GM23248 (cell line): ENCODE results near the gene CLDN1. TPM values are rescaled to one million over a fixed set of nuclear protein-coding genes. Genes with fewer than 3 reads are reported as not detected.

Experiments used
- DNase-seq: peaks from one replicate; pipeline ENCODE4 v3.0.0-alpha.2; 2015
- H2AFZ ChIP-seq: fragments of 200-600 bp; sonication (generic); 2 replicates; pipeline ENCODE4 v1.6.1; 2016; ENCODE audit warnings: antibody characterized with exemption
- H3F3A ChIP-seq: fragments of 200-600 bp; sonication (generic); 2 replicates; pipeline ENCODE4 v1.6.1; 2016; ENCODE audit warnings: mild to moderate bottlenecking, antibody characterized with exemption, mixed run types; ENCODE audit not compliant: insufficient read depth
- H3K27ac ChIP-seq: fragments of 200-600 bp; sonication (generic); 2 replicates; pipeline ENCODE4 v1.5.1; 2016; ENCODE audit warnings: mild to moderate bottlenecking
- H3K27me3 ChIP-seq: fragments of 200-600 bp; sonication (generic); replicated peaks from 2 replicates; pipeline ENCODE4 v1.6.1; 2016; ENCODE audit warnings: mild to moderate bottlenecking; ENCODE audit not compliant: insufficient read depth
- H3K36me3 ChIP-seq: fragments of 200-600 bp; sonication (generic); 2 replicates; pipeline ENCODE4 v1.6.1; 2016; ENCODE audit warnings: low read depth, mild to moderate bottlenecking
- H3K4me1 ChIP-seq: fragments of 200-600 bp; sonication (generic); 2 replicates; pipeline ENCODE4 v1.6.1; 2016; ENCODE audit warnings: mild to moderate bottlenecking; ENCODE audit not compliant: insufficient read depth
- H3K4me2 ChIP-seq: fragments of 200-600 bp; sonication (generic); one replicate; pipeline ENCODE4 v1.6.1; 2016; ENCODE audit warnings: mild to moderate bottlenecking; ENCODE audit not compliant: unreplicated experiment
- H3K4me3 ChIP-seq: fragments of 200-600 bp; sonication (generic); 2 replicates; pipeline ENCODE4 v1.5.1; 2016; ENCODE audit warnings: mild to moderate bottlenecking
- H3K79me2 ChIP-seq: fragments of 200-600 bp; sonication (generic); 2 replicates; pipeline ENCODE4 v1.6.1; 2016; ENCODE audit warnings: mild to moderate bottlenecking; ENCODE audit not compliant: insufficient read depth
- H3K9ac ChIP-seq: fragments of 200-600 bp; sonication (generic); 2 replicates; pipeline ENCODE4 v1.6.1; 2016; ENCODE audit warnings: mild to moderate bottlenecking
- H3K9me2 ChIP-seq: fragments of 200-600 bp; sonication (generic); 2 replicates; pipeline ENCODE4 v1.6.1; 2016; ENCODE audit warnings: mixed run types, mild to moderate bottlenecking, moderate library complexity; ENCODE audit not compliant: insufficient read depth
- H3K9me3 ChIP-seq: fragments of 200-600 bp; sonication (generic); one replicate; pipeline ENCODE4 v1.6.1; 2017; ENCODE audit warnings: low read depth
- H4K20me1 ChIP-seq: fragments of 200-600 bp; sonication (generic); 2 replicates; pipeline ENCODE4 v1.6.0; 2016; ENCODE audit not compliant: insufficient read depth
- EZH2 ChIP-seq: fragments of 200-600 bp; sonication (generic); IDR thresholded peaks from 2 replicates; pipeline ENCODE4 v1.6.1; 2018; ENCODE audit warnings: antibody characterized with exemption, mild to moderate bottlenecking; ENCODE audit not compliant: insufficient read depth, poor library complexity, severe bottlenecking
- EZH2phosphoT487 ChIP-seq: fragments of 200-600 bp; sonication (generic); IDR thresholded peaks from 2 replicates; pipeline ENCODE4 v1.6.1; 2018; ENCODE audit warnings: antibody characterized with exemption, moderate library complexity, mild to moderate bottlenecking, low read depth; ENCODE audit not compliant: insufficient read depth
- WGBS, 2 experiments: methylation state at CpG; one replicate each; pipeline ENCODE4 v1.1.6; 2015 to 2017; ENCODE audit warnings: low lambda C conversion rate in 2 of 2, low coverage in 1 of 2; ENCODE audit errors: missing lambda C conversion rate in 2 of 2; 5-methylcytosine and 5-hydroxymethylcytosine counted together
- in situ Hi-C: fragments of 300-500 bp; cut with MboI; formaldehyde crosslinking; loops from 2 replicates; pipeline ENCODE4 v1.15.0; 2020
- polyA plus RNA-seq: library from polyadenylated mRNA; unstranded; fragments of >200 nt; fragmentation: Nextera tagmentation; extraction: Ambion mirVana; gene quantifications from 2 replicates; pipeline ENCODE4 v1.2.1, GENCODE V29; 2016
- total RNA-seq: library from RNA; depleted of rRNA; stranded (reverse); fragments of >200 nt; shearing (Covaris generic); gene quantifications from 2 replicates; pipeline ENCODE4 v1.2.3, GENCODE V29; 2014

CLDN1 gene
- total and polyA plus RNA-seq, 2 experiments from 2014 or later = 0.19 to 0.32 TPM

DNA sequence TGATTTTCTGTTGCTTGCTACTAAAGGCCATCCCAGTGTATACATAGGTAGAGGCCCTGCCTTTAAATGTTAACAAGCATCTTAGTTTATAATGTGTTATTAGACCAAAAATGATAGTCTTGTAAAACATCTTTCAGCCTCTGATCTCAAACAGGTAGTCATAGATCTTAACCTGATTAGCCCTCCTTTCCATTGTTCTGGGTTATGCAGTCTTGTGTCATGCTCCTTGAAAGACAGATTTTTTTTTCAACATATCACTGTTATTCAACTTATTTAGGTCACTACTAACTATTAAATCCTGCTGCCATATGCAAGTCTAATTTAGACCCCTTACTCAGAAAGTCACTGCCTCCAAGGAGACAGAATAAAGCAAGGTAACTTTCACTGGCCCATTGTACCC lies 46.6 kb upstream of the CLDN1 start:
- no peak overlapping the region for H3K9ac ChIP-seq
- DNase-seq = no peak
- H3K4me2 ChIP-seq = no peak overlapping the region
- no peak for TF ChIP-seq EZH2
- no peak for TF ChIP-seq EZH2phosphoT487
- H3K4me3 ChIP-seq = no peak overlapping the region
- no peaks in the 10 kb centered on the region for H3K27me3 ChIP-seq
- H3K9me3 ChIP-seq = no peaks in the 10 kb centered on the region
- H4K20me1 ChIP-seq = no peaks in the 10 kb centered on the region
- in situ Hi-C loops = no loop called here
- no peaks in the 10 kb centered on the region for H3F3A ChIP-seq
- no peaks in the 10 kb centered on the region for H3K79me2 ChIP-seq
- peaks cover 4% of the 10 kb centered on the region; the same call in 1 of the 2 replicates for H3K9me2 ChIP-seq
- H3K27ac ChIP-seq = no peak overlapping the region
- H2AFZ ChIP-seq = no peak overlapping the region
- no peaks in the 10 kb centered on the region for H3K4me1 ChIP-seq
- no peaks in the 10 kb centered on the region for H3K36me3 ChIP-seq

- Histone ChIP-seq H3K27ac (no peak overlapping the region), H3K4me1 (no peaks in the 10 kb centered on the region), H3K9me2 (peaks cover 4% of the 10 kb centered on the region; the same call in 1 of the 2 replicates), H3K9ac (no peak overlapping the region), H3K9me3 (no peaks in the 10 kb centered on the region), H3K27me3 (no peaks in the 10 kb centered on the region), H3F3A (no peaks in the 10 kb centered on the region), H3K36me3 (no peaks in the 10 kb centered on the region), H3K4me3 (no peak overlapping the region), H2AFZ (no peak overlapping the region), H3K79me2 (no peaks in the 10 kb centered on the region), H4K20me1 (no peaks in the 10 kb centered on the region), H3K4me2 (no peak overlapping the region)
- in situ Hi-C loops = no loop called here
- peak; percentile 46 for DNase-seq
- WGBS, 2 experiments = 74 to 83% methylated on average over 2 of the region's 2 CpGs
- TF ChIP-seq EZH2phosphoT487 (no peak), EZH2 (no peak)
Measured at GRCh38 chr3:190366133-190366532, 43.9 kb upstream of the CLDN1 start.

DNA sequence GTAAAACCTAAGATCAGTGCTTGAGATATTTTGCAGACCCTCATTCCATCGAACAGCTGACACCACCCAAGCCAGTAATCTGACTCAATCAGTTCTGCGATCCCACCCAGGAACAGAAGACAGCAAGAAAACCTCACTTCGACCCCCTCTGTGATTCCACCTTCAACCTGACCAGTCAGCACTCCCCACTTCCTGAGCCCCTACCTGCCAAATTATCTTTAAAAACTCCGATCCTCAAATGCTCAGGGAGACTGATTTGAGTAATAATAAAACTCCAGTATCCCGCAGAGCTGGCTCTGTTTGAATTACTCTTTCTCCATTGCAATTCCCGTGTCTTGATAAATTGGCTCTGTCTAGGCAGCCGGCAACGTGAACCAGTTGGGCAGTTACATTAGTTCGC lies 40.0 kb upstream of the CLDN1 start:
- H3K4me3 ChIP-seq = no peak overlapping the region
- no peaks in the 10 kb centered on the region for H3K4me1 ChIP-seq
- TF ChIP-seq EZH2phosphoT487 = no peak
- TF ChIP-seq EZH2 = no peak
- no peak overlapping the region for H2AFZ ChIP-seq
- WGBS, 2 experiments = 67 to 70% methylated on average over 9 of the region's 9 CpGs
- H3F3A ChIP-seq = no peaks in the 10 kb centered on the region
- no peak overlapping the region for H3K27ac ChIP-seq
- no peak overlapping the region for H3K4me2 ChIP-seq
- H3K27me3 ChIP-seq = no peaks in the 10 kb centered on the region
- DNase-seq = no peak
- H3K9me2 ChIP-seq = peaks cover 4% of the 10 kb centered on the region; the same call in 1 of the 2 replicates
- no peak overlapping the region for H3K9ac ChIP-seq
- in situ Hi-C loops = no loop called here
- H3K36me3 ChIP-seq = no peaks in the 10 kb centered on the region
- H3K79me2 ChIP-seq = no peaks in the 10 kb centered on the region
- H3K9me3 ChIP-seq = no peaks in the 10 kb centered on the region
- no peaks in the 10 kb centered on the region for H4K20me1 ChIP-seq

DNA sequence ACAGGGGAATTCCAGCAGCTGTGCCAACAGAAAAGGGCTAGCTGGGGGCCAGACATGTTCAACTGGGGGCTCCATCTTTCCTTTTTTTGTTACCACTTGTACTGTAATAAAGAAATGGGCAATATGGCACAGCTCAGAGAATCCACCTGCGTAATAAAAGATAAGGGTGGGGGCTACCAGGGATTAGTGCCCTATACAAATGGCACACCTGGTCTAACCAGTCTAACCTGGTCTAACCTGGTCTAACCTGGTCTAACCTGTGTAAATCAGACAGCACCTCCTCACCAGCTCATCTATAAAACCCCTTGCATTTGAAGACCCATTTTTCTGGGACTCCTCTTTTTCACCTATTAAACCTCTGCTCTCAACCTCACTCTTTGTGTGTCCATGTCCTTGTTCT lies 39.5 kb upstream of the CLDN1 start:
- Histone ChIP-seq H3F3A (no peaks in the 10 kb centered on the region), H3K9ac (no peak overlapping the region), H3K36me3 (no peaks in the 10 kb centered on the region), H2AFZ (no peak overlapping the region), H3K27me3 (no peaks in the 10 kb centered on the region), H3K9me2 (peaks cover 4% of the 10 kb centered on the region; the same call in 1 of the 2 replicates), H3K9me3 (no peaks in the 10 kb centered on the region), H3K79me2 (no peaks in the 10 kb centered on the region), H3K27ac (no peak overlapping the region), H3K4me3 (no peak overlapping the region), H3K4me1 (no peaks in the 10 kb centered on the region), H3K4me2 (no peak overlapping the region), H4K20me1 (no peaks in the 10 kb centered on the region)
- 90 to 100% methylated on average over 1 of the region's 1 CpG for WGBS, 2 experiments
- TF ChIP-seq EZH2phosphoT487 (no peak), EZH2 (no peak)
- in situ Hi-C loops = no loop called here
- DNase-seq = no peak

GRCh38 chr3:190360228-190360627 lies 38.0 kb upstream of the CLDN1 start:
- 93 to 100% methylated on average over 2 of the region's 2 CpGs for WGBS, 2 experiments

More at GRCh38 chr3:190360228-190360627, 38.0 kb upstream of the CLDN1 start:
- H3K79me2 ChIP-seq = no peaks in the 10 kb centered on the region
- H3K4me3 ChIP-seq = no peak overlapping the region
- TF ChIP-seq EZH2 = no peak
- no peak for TF ChIP-seq EZH2phosphoT487
- H3K9ac ChIP-seq = no peak overlapping the region
- H2AFZ ChIP-seq = peak overlapping the region; percentile 36
- no peaks in the 10 kb centered on the region for H3K9me3 ChIP-seq
- no peaks in the 10 kb centered on the region for H3K4me1 ChIP-seq
- in situ Hi-C loops = no loop called here
- peaks cover 3% of the 10 kb centered on the region; the same call in 1 of the 2 replicates for H3K9me2 ChIP-seq
- no peak for DNase-seq
- no peak overlapping the region for H3K4me2 ChIP-seq
- no peaks in the 10 kb centered on the region for H4K20me1 ChIP-seq
- no peaks in the 10 kb centered on the region for H3K36me3 ChIP-seq
- H3F3A ChIP-seq = no peaks in the 10 kb centered on the region
- no peak overlapping the region for H3K27ac ChIP-seq
- H3K27me3 ChIP-seq = no peaks in the 10 kb centered on the region
